Activated T-helper 2 cell treated with anti-CD3 and anti-CD28 coated beads, Interferon-gamma antibody, Interleukin-2, Interleukin-4, amounts not matched to agents 10 μg/mL and 5 μg/mL and 100 μg/mL, durations not matched to agents 14 hours and 24 hours and 36 hours (primary cell): ENCODE results near the gene COL20A1. TPM values are rescaled to one million over a fixed set of nuclear protein-coding genes. Genes with fewer than 3 reads are reported as not detected.

Experiments
- DNase-seq: peaks from one replicate; pipeline ENCODE4 v3.0.0; 2021; ENCODE audit warnings: low spot score
- H3K27ac Mint-ChIP-seq: one replicate; pipeline ENCODE4 v1.8.0; 2021; ENCODE audit warnings: mixed read lengths
- H3K27me3 Mint-ChIP-seq: one replicate; pipeline ENCODE4 v1.8.0; 2021; ENCODE audit warnings: low read depth, mixed read lengths
- H3K36me3 Mint-ChIP-seq: one replicate; pipeline ENCODE4 v1.8.0; 2021; ENCODE audit warnings: low read depth, mixed read lengths
- H3K4me1 Mint-ChIP-seq: one replicate; pipeline ENCODE4 v1.8.0; 2021; ENCODE audit warnings: low read depth, mixed read lengths
- H3K4me3 Mint-ChIP-seq: one replicate; pipeline ENCODE4 v1.8.0; 2021; ENCODE audit warnings: low read depth, mild to moderate bottlenecking, moderate library complexity, mixed read lengths
- H3K9me3 Mint-ChIP-seq: one replicate; pipeline ENCODE4 v1.8.0; 2021; ENCODE audit warnings: mixed read lengths
- intact Hi-C: fragments of 100-400 bp; cut with micrococcal nuclease; formaldehyde crosslinking; loops from one replicate; pipeline ENCODE4 v1.15.1; 2023
- total RNA-seq: library from RNA; stranded (reverse); gene quantifications from 2 replicates; pipeline ENCODE4 v1.2.3, GENCODE V29; 2022

COL20A1 gene
- total RNA-seq, 1 donor from 2014 or later: not detected

DNA sequence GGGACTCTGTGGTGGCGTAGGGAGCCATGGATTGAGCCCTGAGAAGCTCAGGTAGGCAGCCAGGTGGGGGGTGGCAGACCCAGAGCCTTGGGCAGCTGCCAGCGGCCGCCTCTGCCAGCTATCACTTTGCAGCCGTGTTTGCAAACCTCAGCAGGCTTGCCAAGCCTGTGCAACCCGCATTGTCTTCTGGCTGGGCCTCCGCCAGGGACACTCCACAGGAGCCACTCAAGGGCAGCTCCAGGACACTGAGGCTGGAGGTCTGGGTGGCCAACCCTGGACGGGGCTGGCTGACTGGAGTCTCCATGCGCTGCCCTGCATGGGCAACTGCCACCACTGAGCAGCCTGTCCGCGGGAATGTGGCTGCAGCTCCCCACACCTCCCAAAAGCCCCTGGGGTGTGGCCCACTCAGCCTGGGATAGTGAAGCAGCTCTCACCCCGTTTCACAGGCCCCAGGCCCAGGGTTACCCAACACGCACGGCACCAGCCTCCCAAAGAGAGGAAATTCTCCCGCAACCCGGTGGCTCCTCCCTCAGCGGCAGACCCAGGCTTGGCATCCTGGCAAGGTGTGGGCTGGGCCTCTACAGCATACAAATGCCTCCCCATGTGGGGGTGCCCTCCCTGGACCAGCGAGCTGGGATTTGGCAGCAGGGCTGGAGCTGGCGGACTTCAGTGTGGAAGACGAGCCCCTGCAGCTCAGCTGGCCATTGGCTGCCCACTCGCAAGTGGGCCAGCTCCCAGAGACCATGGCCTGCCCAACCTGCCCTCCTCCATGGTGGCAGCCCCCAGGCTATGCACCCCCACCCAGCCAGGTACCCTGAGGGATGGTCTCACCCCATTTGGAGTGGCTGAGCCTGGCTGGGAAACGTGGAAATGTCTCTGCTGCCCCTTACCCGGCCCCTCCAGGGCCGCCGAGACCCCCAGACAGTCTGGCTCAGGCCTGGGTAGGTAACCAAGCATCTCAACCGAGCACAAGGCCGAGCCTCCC lies 65.2 kb downstream of the COL20A1 start:
- no peaks in the 10 kb centered on the region for H3K9me3 Mint-ChIP-seq
- DNase-seq: no peak
- H3K36me3 Mint-ChIP-seq: no peaks in the 10 kb centered on the region
- H3K4me3 Mint-ChIP-seq: no peak overlapping the region
- intact Hi-C loops: no loop called here
- no peaks in the 10 kb centered on the region for H3K4me1 Mint-ChIP-seq
- H3K27me3 Mint-ChIP-seq: peaks cover 7% of the 10 kb centered on the region
- no peak overlapping the region for H3K27ac Mint-ChIP-seq

DNA sequence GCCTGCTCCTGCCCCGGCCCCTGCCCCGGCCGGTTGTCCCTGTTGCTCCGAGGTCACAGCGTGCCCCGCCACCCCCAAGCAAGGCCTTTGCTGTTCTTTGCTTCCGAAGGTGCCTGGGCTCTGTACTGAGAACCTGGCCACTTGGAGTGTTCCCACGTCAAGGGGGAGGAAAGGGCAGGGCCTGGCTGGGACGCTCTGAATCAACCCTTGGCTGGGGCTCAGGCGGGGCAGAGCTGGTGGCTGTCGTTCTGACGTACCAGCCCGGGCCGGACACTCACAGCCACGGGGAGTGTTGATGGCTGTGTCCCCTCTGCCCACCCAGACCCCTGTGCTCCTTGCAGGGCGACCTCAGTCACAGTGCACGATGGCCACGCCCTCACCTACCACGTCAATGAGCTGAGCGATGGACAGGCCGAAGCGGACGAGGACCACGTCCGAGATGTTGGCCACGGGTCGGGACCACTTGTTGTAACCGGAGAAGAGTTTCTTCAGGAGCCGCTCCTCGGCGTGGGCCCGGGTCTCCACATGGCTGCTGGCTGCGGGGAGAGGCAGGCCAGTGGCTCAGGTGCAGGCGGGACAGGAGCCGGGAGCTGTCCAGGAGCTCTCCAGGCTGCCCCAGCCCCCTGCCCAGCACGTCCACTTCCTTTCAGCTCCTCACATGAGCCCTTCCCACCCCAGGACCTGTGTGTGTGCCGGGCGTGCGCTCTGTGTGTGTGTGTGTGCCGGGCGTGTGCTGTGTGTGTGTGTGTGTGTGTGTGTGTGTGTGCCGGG lies 66.4 kb downstream of the COL20A1 start:
- H3K36me3 Mint-ChIP-seq: no peaks in the 10 kb centered on the region
- intact Hi-C loops: no loop called here
- no peak overlapping the region for H3K4me3 Mint-ChIP-seq
- peaks cover 7% of the 10 kb centered on the region for H3K27me3 Mint-ChIP-seq
- no peaks in the 10 kb centered on the region for H3K4me1 Mint-ChIP-seq
- no peaks in the 10 kb centered on the region for H3K9me3 Mint-ChIP-seq
- no peak for DNase-seq
- H3K27ac Mint-ChIP-seq: no peak overlapping the region

DNA sequence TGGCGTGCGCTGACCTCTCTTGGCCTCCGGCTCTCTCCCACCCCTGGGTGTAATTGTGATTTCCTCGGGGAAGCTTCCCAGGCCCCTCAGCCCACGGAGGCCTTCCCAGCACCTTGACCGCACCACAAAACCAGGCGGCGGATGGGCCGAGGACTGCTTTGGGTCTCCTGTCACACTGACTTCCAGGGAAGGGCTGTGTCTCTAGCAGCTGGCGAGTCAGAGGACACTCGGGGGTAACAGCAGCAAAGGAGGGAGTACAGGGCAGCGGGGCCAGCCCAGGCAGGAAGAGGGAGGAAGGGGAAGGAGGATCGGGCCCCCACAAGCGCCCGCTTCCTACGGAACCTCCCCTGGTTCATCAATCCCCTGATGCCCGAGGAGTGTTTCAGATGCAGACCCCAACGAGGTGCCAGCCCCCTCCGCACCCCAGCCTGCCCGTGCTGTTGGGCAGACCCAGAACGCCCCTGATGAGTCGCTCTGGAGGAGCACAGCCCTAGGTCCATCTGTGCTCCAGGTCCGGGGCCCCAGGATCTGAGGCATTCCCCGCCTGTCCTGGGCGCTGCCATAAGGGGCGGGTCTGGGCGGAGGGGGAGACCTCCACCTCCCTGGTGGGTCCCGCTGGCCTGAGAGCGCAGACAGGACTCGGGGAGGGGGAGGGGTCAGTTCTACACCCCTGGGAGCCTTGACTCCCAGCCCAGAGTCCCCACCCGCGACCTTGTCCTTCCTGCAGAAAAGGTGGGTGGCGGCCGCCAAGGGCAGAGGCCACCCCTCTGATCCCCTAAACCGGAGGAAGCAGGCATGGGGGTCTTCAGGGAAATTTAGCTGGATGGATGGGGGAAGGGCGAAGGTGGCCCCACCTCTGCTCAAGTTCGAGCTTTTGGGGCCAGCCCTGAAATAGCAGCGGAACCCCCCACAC lies 67.2 kb downstream of the COL20A1 start:
- intact Hi-C loops: no loop called here
- Mint-ChIP-seq H3K4me1 (no peaks in the 10 kb centered on the region), H3K4me3 (no peak overlapping the region), H3K27ac (no peak overlapping the region), H3K27me3 (peaks cover 7% of the 10 kb centered on the region), H3K36me3 (no peaks in the 10 kb centered on the region), H3K9me3 (no peaks in the 10 kb centered on the region)
- DNase-seq: no peak

DNA sequence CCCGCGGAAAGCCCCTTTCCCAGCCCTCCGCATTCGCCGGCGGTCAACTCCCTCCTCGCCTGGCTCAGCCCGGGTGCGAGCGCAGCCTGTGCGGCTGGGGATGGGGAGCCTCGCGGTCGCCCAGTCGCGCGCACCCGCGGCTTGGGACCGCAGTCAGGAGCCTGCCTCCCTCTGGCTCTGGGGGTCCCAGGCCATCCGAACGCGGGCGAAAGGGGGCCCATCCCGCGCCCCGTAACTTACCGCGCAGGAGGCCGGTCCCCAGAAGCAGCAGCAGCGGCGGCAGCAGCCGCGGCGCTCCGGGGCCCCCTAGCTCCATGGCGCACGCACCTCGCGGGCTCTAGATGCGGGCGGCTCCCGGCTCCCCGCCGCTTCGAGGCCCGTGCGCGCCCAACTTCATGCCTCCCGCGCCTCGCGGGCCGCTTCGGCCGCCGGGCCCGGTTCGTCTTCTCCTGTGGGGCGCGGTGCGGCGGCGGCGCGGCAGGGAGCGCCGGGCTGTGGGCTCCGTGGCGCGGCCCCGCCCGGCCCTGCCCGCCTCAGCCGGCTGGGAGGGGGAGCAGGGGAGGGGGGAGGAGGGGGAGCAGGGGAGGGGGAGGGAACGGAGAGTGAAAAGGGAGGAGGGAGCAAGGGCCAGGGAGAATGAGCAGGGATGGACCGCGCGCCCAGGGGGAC lies 68.0 kb downstream of the COL20A1 start, which contains the start of gene CHRNA4:
CHRNA4 (minus strand) TSS at position 500 of the 669 bp plus-strand sequence; CDS start at position 316, 184 bp downstream.
- H3K9me3 Mint-ChIP-seq: no peaks in the 10 kb centered on the region
- intact Hi-C loops: no loop called here

DNA sequence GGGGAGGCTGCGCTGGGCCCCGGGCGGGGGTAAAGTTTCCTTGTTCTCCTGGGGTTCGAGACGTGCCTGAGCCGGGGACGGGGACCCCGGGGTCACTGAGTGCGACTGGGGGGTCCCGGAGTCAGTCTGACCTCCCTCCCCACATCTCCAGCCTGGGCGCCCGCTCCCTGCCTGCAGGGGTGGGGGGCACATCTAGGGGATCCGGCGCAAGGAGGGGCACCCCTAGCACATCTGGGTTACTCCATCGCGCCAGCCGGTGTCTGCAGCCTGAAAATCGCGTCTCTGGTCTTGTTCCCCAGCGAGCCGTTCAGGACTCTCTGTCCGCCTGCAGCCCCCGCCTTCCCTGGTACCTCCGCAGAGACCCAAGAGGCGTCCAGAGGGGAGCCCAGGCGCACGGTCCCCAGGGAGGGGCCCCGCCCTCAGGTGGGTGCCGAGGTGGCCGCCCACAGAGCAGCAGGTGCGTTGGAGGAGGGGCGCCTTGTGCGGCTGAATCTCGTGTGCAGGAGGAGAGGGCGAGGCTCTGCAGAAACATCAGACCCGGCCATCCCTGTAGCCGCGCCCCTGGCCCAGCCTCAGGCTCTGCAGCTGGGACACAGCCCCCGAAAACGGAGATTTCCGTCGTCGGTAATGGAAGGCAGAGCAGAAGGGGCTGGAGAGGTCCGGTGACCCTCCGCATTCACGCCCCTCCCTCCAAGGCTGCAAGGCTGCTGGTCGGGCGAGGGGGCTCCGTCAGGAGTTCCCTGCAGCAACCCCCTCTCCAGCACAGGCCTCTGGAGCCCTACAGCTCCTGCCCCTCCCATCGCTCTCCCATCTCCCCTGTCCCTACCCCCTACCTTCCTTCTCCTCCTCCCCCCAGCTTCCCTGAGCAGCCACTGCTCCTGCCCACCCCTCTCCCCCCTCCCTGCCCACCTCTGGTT lies 68.8 kb downstream of the COL20A1 start:
- H3K4me1 Mint-ChIP-seq: no peaks in the 10 kb centered on the region
- no peaks in the 10 kb centered on the region for H3K36me3 Mint-ChIP-seq
- H3K27me3 Mint-ChIP-seq: peaks cover 7% of the 10 kb centered on the region
- no peak for DNase-seq
- no peak overlapping the region for H3K4me3 Mint-ChIP-seq
- H3K9me3 Mint-ChIP-seq: no peaks in the 10 kb centered on the region
- intact Hi-C loops: no loop called here
- no peak overlapping the region for H3K27ac Mint-ChIP-seq

More for the DNA sequence above, 68.0 kb downstream of the COL20A1 start, which contains the start of gene CHRNA4:
- no peaks in the 10 kb centered on the region for H3K36me3 Mint-ChIP-seq
- no peak within 1 kb of the TSS for H3K27ac Mint-ChIP-seq
- H3K27me3 Mint-ChIP-seq: peaks cover 7% of the 10 kb centered on the region
- DNase-seq: no peak
- no peaks in the 10 kb centered on the region for H3K4me1 Mint-ChIP-seq
- H3K4me3 Mint-ChIP-seq: no peak within 1 kb of the TSS

DNA sequence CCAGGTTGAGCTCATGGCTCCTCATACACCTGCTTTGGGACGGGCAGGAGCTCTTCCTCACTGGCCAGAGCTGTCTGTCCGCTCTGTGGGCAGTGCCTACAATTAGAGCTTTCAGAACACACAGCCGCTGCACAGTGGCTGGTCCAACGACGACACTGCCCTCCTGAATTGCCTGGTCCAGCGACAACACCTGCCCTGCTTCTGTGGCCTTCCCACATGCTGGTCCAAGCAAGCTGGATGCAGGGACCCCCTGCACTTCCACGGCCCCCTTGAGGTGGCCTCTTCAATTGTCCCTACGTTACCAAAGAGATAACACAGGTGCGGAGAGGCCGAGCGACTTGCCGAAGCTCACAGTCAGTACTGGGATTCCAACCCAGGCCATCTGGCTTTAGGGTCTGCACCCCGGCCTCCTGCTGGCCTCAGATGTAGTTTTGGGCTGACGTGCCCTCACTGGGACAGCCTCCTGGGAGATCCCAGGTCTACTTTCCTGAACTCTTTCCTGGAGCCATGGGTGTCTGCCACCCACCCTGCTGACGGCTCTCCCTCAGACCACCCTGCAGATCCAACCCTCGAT lies 69.5 kb downstream of the COL20A1 start:
- Mint-ChIP-seq H3K4me3 (no peak overlapping the region), H3K9me3 (no peaks in the 10 kb centered on the region), H3K4me1 (no peaks in the 10 kb centered on the region), H3K27ac (no peak overlapping the region), H3K27me3 (peaks cover 7% of the 10 kb centered on the region), H3K36me3 (no peaks in the 10 kb centered on the region)
- no peak for DNase-seq
- intact Hi-C loops: no loop called here

DNA sequence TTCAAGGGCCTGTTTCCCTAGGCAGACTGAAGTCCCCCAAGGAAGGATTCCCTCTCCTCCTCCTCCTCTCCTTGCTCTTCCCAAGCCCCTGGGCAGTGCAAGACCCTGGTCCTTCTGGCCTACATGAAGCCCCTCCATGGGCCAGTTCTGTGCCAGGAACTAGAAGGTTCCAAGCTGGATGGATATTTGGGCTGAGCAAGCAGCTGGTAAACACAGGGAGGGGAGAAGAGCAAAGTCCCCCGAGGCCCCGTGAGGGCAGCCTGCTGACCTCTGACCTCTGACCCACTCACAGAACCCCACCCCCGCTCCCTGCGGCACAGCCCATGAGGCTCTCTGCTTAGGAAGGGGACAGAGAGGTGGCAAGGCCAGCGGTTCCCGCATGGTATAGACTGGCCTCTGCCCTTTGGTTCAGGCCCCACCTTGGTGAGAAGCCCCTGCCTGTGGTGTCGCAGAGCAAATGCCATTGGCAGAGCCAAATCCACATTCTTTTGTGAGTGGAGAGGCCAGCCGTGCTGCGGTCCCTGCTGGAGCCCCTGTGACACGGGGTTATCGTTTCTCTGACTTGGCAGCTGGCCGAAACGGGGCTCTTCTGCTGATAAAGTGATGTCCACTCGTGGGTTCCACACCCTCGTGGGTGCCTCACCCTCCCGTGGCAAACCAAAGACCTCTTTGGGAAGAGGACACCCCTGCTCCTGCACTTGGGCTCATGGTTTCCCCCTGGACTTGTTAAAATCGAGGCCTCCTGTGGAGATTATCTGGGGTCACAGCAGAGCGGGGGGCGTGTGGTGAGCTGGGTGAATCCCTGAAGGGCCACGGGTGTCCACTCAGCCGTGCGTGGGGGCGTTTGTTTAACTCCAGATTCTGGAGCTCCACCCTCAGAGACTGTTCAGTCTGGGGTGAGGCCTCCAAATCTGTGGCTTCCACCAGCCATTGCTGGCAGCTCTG lies 70.3 kb downstream of the COL20A1 start:
- intact Hi-C loops: no loop called here
- Mint-ChIP-seq H3K27me3 (peaks cover 7% of the 10 kb centered on the region), H3K27ac (no peak overlapping the region), H3K4me3 (no peak overlapping the region), H3K36me3 (no peaks in the 10 kb centered on the region), H3K4me1 (no peaks in the 10 kb centered on the region), H3K9me3 (no peaks in the 10 kb centered on the region)
- DNase-seq: no peak

DNA sequence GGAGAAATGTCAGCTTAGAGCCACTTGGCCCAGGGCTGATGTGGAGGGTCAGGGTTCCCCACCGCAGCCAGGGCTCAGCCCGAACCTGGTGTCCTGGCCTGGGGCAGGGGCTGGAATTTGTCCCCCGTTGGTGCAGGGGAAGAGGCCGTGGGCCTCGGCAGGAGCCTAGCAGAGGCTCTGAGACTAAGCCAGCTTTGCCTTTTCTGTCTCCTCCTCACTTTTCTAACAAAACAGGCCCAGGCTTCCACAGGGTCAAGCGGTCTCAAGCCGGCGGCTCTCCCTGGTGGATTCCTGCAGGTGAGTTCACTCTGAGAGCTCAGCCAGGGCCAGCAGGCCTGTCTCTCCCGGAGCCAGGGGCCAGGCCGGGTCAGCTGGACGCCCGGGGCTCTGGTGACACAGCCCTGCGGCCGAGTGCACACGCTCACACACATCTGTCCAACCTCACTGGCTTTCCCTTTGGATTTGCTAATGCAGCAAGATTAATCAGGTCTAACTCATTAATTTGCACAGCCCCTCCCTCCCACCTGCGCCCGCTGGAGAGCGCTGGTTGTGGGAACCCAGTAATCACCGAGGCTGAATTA lies 71.1 kb downstream of the COL20A1 start:
- no peaks in the 10 kb centered on the region for H3K36me3 Mint-ChIP-seq
- peaks cover 7% of the 10 kb centered on the region for H3K27me3 Mint-ChIP-seq
- no peaks in the 10 kb centered on the region for H3K4me1 Mint-ChIP-seq
- no peaks in the 10 kb centered on the region for H3K9me3 Mint-ChIP-seq
- intact Hi-C loops: no loop called here
- no peak overlapping the region for H3K4me3 Mint-ChIP-seq
- no peak for DNase-seq
- H3K27ac Mint-ChIP-seq: no peak overlapping the region

DNA sequence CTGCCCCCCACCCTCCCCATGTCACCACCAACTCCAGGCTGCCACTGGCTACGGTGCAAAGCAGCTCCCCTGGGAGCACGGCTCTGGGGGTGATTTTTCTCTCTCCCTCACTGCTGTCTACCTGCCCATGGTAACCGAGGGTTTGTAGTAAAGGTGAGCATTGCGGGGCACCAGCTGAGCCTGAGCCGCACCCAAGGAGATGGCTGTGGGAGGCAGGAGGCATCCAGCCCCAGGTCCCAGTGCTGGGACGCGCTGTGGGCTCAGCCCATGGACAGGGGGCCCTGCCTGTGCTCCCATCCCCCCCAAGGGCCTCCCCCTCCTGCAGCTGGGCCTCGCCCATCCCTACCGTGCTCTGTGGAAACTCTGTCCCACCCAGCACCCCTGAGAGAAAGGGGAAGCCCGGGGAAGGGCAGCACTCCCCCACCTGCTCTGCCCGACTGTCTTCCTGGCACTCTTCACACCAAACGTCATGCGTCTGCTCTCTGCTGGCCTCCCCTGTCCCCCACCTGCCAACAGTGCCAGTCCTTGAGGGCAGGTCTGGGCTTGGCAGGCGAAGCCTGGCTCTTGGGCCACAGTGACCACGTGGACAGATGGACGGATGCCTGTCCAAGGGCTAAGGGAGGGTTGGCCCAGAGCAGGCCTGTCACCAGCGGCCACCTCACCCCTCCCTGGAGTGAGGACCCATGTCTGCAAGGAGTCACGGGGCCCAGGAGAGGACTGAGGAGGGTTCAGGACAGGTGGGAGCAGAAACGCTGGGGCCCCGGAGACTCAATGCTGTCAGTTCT lies 72.0 kb downstream of the COL20A1 start:
- peaks cover 7% of the 10 kb centered on the region for H3K27me3 Mint-ChIP-seq
- H3K4me1 Mint-ChIP-seq: no peaks in the 10 kb centered on the region
- H3K4me3 Mint-ChIP-seq: no peak overlapping the region
- H3K9me3 Mint-ChIP-seq: no peaks in the 10 kb centered on the region
- intact Hi-C loops: no loop called here
- no peaks in the 10 kb centered on the region for H3K36me3 Mint-ChIP-seq
- DNase-seq: no peak
- H3K27ac Mint-ChIP-seq: no peak overlapping the region
